Peyer's patch (tissue), 4 donors: Measurements from ENCODE around the gene CYB5B.

Experiments used
- CTCF ChIP-seq, 6 experiments: fragments of 450-650 bp in 4 of 6; fragments of 200-600 bp in 2 of 6; sonication (generic) in 1 of 6; IDR thresholded peaks; one replicate each; pipeline ENCODE4 v1.5.1; 2017 to 2019; ENCODE audit warnings: antibody characterized with exemption in 6 of 6, mild to moderate bottlenecking in 3 of 6, moderate library complexity in 1 of 6
- POLR2A ChIP-seq, 2 donors: fragments of 450-650 bp; IDR thresholded peaks; one replicate each; pipeline ENCODE4 v1.5.1; 2017; ENCODE audit warnings: antibody characterized with exemption in 2 of 2, mild to moderate bottlenecking in 2 of 2, moderate library complexity in 2 of 2

GRCh38 chr16:69406780-69407331, 17.6 kb upstream of the CYB5B start:
- TF ChIP-seq POLR2A (IDR thresholded peaks at IDR 0.05) (no peak), CTCF (IDR thresholded peaks at IDR 0.05) (no peak)
